Glutamatergic neuron (in vitro differentiated cells): ENCODE data around the gene CARMIL1. TPM values are rescaled to one million over a fixed set of nuclear protein-coding genes. Genes with fewer than 3 reads are reported as not detected.

Experiments
- DNase-seq: peaks from one replicate; pipeline ENCODE4 v3.0.0; 2022
- H3K27ac Mint-ChIP-seq: one replicate; pipeline ENCODE4 v1.8.0; 2020; ENCODE audit warnings: mild to moderate bottlenecking, mixed read lengths, inconsistent platforms; ENCODE audit not compliant: unreplicated experiment
- H3K27me3 Mint-ChIP-seq: one replicate; pipeline ENCODE4 v1.8.0; 2020; ENCODE audit warnings: mild to moderate bottlenecking, moderate library complexity, mixed read lengths, inconsistent platforms; ENCODE audit not compliant: unreplicated experiment
- H3K36me3 Mint-ChIP-seq: one replicate; pipeline ENCODE4 v1.8.0; 2020; ENCODE audit warnings: mild to moderate bottlenecking, mixed read lengths, inconsistent platforms; ENCODE audit not compliant: unreplicated experiment
- H3K4me1 Mint-ChIP-seq: one replicate; pipeline ENCODE4 v1.8.0; 2020; ENCODE audit warnings: mild to moderate bottlenecking, low read depth, mixed read lengths, inconsistent platforms; ENCODE audit not compliant: unreplicated experiment
- H3K4me3 Mint-ChIP-seq: one replicate; pipeline ENCODE4 v1.8.0; 2020; ENCODE audit warnings: mild to moderate bottlenecking, mixed read lengths, inconsistent platforms; ENCODE audit not compliant: unreplicated experiment
- H3K9me3 Mint-ChIP-seq: one replicate; pipeline ENCODE4 v1.8.0; 2020; ENCODE audit warnings: mild to moderate bottlenecking, moderate library complexity, mixed read lengths, inconsistent platforms; ENCODE audit not compliant: unreplicated experiment
- total RNA-seq: library from RNA; stranded (reverse); fragmentation: NEBNext Ultra II Directional; extraction: Animal tissue kit (Norgen Biotek cat#: 25700); gene quantifications from one replicate; pipeline ENCODE4 v1.2.1, GENCODE V29; 2021; ENCODE audit not compliant: unreplicated experiment
- TF ChIP-seq, protein P1 (sequence below): fragments of 200-600 bp; sonication (generic); IDR thresholded peaks from one replicate; pipeline ENCODE4 v1.5.0; 2021; ENCODE audit not compliant: partially characterized antibody, unreplicated experiment

CARMIL1 gene
- total RNA-seq, 1 donor from 2014 or later: 4.8 TPM

- H3K4me1 Mint-ChIP-seq: no peaks in the 10 kb centered on the region
- no peaks in the 10 kb centered on the region for H3K9me3 Mint-ChIP-seq
- DNase-seq: no peak
- no peak overlapping the region for H3K27ac Mint-ChIP-seq
- TF ChIP-seq, protein P1, sequence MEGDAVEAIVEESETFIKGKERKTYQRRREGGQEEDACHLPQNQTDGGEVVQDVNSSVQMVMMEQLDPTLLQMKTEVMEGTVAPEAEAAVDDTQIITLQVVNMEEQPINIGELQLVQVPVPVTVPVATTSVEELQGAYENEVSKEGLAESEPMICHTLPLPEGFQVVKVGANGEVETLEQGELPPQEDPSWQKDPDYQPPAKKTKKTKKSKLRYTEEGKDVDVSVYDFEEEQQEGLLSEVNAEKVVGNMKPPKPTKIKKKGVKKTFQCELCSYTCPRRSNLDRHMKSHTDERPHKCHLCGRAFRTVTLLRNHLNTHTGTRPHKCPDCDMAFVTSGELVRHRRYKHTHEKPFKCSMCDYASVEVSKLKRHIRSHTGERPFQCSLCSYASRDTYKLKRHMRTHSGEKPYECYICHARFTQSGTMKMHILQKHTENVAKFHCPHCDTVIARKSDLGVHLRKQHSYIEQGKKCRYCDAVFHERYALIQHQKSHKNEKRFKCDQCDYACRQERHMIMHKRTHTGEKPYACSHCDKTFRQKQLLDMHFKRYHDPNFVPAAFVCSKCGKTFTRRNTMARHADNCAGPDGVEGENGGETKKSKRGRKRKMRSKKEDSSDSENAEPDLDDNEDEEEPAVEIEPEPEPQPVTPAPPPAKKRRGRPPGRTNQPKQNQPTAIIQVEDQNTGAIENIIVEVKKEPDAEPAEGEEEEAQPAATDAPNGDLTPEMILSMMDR: no peak
- no peaks in the 10 kb centered on the region for H3K27me3 Mint-ChIP-seq
- H3K36me3 Mint-ChIP-seq: no peaks in the 10 kb centered on the region
- no peak overlapping the region for H3K4me3 Mint-ChIP-seq
Measured at GRCh38 chr6:25388776-25389175, 109.6 kb downstream of the CARMIL1 start.

GRCh38 chr6:25389471-25389870 lies 110.3 kb downstream of the CARMIL1 start:
- H3K4me1 Mint-ChIP-seq: no peaks in the 10 kb centered on the region
- no peak for DNase-seq
- H3K36me3 Mint-ChIP-seq: no peaks in the 10 kb centered on the region
- H3K4me3 Mint-ChIP-seq: no peak overlapping the region
- TF ChIP-seq, protein P1: no peak
- H3K9me3 Mint-ChIP-seq: no peaks in the 10 kb centered on the region
- no peaks in the 10 kb centered on the region for H3K27me3 Mint-ChIP-seq
- H3K27ac Mint-ChIP-seq: no peak overlapping the region

- TF ChIP-seq, protein P1: no peak
- no peaks in the 10 kb centered on the region for H3K9me3 Mint-ChIP-seq
- DNase-seq: no peak
- H3K4me3 Mint-ChIP-seq: no peak overlapping the region
- no peaks in the 10 kb centered on the region for H3K27me3 Mint-ChIP-seq
- H3K27ac Mint-ChIP-seq: no peak overlapping the region
- H3K36me3 Mint-ChIP-seq: no peaks in the 10 kb centered on the region
- H3K4me1 Mint-ChIP-seq: no peaks in the 10 kb centered on the region
Measured at GRCh38 chr6:25392372-25392771, 113.2 kb downstream of the CARMIL1 start.

GRCh38 chr6:25395731-25396130 lies 116.6 kb downstream of the CARMIL1 start:
- Mint-ChIP-seq H3K9me3 (no peaks in the 10 kb centered on the region), H3K4me1 (no peaks in the 10 kb centered on the region), H3K36me3 (no peaks in the 10 kb centered on the region), H3K4me3 (no peak overlapping the region), H3K27ac (no peak overlapping the region), H3K27me3 (peaks cover 2% of the 10 kb centered on the region)
- TF ChIP-seq, protein P1: no peak
- DNase-seq: no peak

DNA sequence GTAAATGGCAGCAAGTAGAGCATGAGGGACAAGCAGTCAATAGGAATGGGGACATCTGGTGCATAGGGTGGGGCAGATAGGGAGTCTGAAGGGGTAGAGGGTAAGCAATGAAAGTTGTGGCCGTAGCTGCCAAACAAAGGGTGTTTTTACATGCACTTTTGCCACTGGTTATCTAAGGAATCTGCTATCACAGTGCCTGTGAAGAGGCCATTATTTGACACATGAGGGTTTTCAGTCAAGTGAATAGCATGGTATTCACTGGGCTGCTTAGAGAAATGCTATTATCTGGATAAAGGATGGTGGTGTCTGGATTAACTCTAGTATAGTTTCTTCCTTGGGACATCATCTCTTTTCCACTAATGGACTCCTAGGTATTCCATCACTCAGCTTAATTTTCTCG lies 118.2 kb downstream of the CARMIL1 start:
- no peak overlapping the region for H3K4me3 Mint-ChIP-seq
- no peak overlapping the region for H3K27ac Mint-ChIP-seq
- H3K9me3 Mint-ChIP-seq: no peaks in the 10 kb centered on the region
- H3K4me1 Mint-ChIP-seq: no peaks in the 10 kb centered on the region
- no peaks in the 10 kb centered on the region for H3K36me3 Mint-ChIP-seq
- H3K27me3 Mint-ChIP-seq: peaks cover 2% of the 10 kb centered on the region
- DNase-seq: no peak
- TF ChIP-seq, protein P1: no peak
